HL-60 (cell line): ENCODE results near the gene ARHGAP23.

Experiments
- DNase-seq, 2 experiments: peaks; one replicate each; pipeline ENCODE4 v3.0.0-alpha.2; 2010 to 2020; ENCODE audit warnings: low read depth in 1 of 2, low spot score in 1 of 2
- H3K27ac ChIP-seq: fragments of 250-450 bp; sonication (Bioruptor Pico); replicated peaks from 2 replicates; pipeline ENCODE4 v1.5.1; 2020; ENCODE audit warnings: mild to moderate bottlenecking, moderate library complexity
- H3K27me3 ChIP-seq: fragments of 250-450 bp; sonication (Bioruptor Pico); 2 replicates; pipeline ENCODE4 v1.5.1; 2021; ENCODE audit warnings: mild to moderate bottlenecking, moderate library complexity; ENCODE audit not compliant: insufficient read depth, poor library complexity, severe bottlenecking
- H3K4me3 ChIP-seq: replicated peaks from 2 replicates; pipeline ENCODE4 v1.5.1; 2011; ENCODE audit warnings: mild to moderate bottlenecking, control low read depth, low read length; ENCODE audit not compliant: insufficient read depth
- GABPA ChIP-seq: IDR thresholded peaks from 2 replicates; pipeline ENCODE4 v1.6.1; 2012; ENCODE audit warnings: low read depth
- POLR2AphosphoS5 ChIP-seq: IDR thresholded peaks from 2 replicates; pipeline ENCODE4 v1.6.1; 2012; ENCODE audit warnings: low read depth
- SPI1 ChIP-seq: IDR thresholded peaks from 2 replicates; pipeline ENCODE4 v1.6.1; 2012; ENCODE audit warnings: low read depth, mild to moderate bottlenecking, borderline replicate concordance
- TF ChIP-seq, protein P1 (sequence below): IDR thresholded peaks from one replicate; pipeline ENCODE4 v1.5.1; 2011; ENCODE audit warnings: low read length, control low read depth, inconsistent platforms; ENCODE audit not compliant: insufficient read depth
- TF ChIP-seq, protein P2 (sequence below): IDR thresholded peaks from 2 replicates; pipeline ENCODE4 v1.6.1; 2012; ENCODE audit warnings: low read depth; ENCODE audit not compliant: insufficient replicate concordance

ARHGAP23 gene

DNA sequence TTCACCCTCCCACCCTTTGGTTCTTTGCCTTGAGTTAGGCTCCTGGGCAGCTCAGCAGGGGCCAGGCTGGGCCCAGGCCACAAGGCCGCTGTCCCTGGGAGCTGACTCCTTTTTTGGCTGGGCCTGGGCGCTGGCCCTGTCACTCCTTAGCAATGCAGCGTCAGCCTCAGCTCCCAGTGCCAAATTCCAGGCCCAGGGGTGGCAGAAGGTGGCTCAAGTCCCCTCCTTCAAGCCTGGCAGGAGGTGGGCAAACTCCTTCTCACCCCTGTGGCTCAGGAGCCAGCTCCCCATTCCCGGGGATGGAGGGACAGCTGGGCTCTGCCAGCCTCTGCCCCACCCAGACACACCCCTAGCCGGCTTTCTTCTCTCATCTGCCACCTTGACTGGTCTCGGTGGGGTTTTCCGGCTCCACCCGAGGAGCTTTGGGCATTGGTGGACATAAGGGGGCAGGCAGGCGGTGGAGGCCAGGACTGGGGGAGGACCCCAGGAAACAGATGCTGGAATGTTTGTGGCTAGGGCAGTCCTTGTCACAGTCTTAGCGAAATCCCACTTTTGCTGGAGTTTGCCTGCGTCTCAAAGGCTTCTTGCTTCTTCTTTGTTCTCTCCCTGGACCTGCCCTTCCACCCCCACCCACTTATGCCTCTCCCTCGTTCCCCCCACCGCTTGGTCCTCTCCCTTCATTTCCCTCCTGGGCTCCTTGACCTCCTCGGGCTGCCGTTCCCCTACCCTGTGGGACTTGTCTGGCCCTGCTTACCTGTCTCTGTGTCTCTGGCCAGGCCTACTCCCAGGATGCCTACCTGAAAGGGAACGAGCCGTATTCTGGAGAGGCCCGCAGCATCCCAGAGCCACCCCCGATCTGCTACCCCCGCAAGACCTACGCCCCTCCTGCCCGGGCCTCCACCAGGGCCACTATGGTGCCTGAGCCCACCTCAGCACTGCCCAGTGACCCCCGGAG is 37.4 kb downstream of the ARHGAP23 start:
- Histone ChIP-seq H3K4me3 (no peak overlapping the region), H3K27ac (no peak overlapping the region), H3K27me3 (no peaks in the 10 kb centered on the region)
- no peak for DNase-seq
- TF ChIP-seq POLR2AphosphoS5 (no peak), SPI1 (no peak), GABPA (no peak)
- TF ChIP-seq, protein P1, sequence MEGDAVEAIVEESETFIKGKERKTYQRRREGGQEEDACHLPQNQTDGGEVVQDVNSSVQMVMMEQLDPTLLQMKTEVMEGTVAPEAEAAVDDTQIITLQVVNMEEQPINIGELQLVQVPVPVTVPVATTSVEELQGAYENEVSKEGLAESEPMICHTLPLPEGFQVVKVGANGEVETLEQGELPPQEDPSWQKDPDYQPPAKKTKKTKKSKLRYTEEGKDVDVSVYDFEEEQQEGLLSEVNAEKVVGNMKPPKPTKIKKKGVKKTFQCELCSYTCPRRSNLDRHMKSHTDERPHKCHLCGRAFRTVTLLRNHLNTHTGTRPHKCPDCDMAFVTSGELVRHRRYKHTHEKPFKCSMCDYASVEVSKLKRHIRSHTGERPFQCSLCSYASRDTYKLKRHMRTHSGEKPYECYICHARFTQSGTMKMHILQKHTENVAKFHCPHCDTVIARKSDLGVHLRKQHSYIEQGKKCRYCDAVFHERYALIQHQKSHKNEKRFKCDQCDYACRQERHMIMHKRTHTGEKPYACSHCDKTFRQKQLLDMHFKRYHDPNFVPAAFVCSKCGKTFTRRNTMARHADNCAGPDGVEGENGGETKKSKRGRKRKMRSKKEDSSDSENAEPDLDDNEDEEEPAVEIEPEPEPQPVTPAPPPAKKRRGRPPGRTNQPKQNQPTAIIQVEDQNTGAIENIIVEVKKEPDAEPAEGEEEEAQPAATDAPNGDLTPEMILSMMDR: no peak
- TF ChIP-seq, protein P2, sequence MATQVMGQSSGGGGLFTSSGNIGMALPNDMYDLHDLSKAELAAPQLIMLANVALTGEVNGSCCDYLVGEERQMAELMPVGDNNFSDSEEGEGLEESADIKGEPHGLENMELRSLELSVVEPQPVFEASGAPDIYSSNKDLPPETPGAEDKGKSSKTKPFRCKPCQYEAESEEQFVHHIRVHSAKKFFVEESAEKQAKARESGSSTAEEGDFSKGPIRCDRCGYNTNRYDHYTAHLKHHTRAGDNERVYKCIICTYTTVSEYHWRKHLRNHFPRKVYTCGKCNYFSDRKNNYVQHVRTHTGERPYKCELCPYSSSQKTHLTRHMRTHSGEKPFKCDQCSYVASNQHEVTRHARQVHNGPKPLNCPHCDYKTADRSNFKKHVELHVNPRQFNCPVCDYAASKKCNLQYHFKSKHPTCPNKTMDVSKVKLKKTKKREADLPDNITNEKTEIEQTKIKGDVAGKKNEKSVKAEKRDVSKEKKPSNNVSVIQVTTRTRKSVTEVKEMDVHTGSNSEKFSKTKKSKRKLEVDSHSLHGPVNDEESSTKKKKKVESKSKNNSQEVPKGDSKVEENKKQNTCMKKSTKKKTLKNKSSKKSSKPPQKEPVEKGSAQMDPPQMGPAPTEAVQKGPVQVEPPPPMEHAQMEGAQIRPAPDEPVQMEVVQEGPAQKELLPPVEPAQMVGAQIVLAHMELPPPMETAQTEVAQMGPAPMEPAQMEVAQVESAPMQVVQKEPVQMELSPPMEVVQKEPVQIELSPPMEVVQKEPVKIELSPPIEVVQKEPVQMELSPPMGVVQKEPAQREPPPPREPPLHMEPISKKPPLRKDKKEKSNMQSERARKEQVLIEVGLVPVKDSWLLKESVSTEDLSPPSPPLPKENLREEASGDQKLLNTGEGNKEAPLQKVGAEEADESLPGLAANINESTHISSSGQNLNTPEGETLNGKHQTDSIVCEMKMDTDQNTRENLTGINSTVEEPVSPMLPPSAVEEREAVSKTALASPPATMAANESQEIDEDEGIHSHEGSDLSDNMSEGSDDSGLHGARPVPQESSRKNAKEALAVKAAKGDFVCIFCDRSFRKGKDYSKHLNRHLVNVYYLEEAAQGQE: no peak

DNA sequence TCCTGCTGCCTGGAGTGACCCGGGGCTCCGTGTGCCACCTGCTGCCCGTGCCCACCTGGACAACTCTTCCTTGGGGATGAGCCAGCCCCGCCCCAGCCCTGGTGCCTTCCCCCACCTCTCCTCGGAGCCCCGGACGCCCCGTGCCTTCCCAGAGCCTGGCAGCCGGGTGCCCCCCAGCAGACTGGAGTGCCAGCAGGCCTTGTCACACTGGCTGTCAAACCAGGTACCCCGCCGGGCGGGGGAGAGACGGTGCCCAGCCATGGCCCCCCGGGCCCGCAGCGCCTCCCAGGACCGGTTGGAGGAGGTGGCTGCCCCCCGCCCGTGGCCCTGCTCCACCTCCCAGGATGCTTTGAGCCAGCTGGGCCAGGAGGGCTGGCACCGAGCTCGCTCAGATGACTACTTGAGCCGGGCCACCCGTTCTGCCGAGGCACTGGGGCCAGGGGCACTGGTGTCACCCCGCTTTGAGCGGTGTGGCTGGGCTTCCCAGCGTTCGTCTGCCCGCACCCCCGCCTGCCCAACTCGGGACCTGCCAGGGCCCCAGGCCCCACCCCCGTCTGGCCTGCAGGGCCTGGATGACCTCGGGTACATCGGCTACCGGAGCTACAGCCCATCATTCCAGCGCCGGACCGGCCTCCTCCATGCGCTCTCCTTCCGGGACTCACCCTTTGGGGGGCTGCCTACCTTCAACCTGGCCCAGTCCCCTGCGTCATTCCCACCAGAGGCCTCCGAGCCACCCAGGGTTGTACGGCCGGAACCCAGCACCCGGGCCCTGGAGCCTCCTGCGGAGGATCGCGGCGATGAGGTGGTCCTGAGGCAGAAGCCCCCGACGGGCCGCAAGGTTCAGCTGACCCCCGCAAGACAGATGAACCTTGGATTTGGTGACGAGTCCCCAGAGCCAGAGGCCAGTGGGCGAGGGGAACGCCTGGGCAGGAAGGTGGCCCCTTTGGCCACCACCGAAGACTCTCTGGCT is 38.4 kb downstream of the ARHGAP23 start:
- no peak overlapping the region for H3K4me3 ChIP-seq
- no peaks in the 10 kb centered on the region for H3K27me3 ChIP-seq
- TF ChIP-seq GABPA (no peak), POLR2AphosphoS5 (no peak), SPI1 (no peak)
- TF ChIP-seq, protein P2: no peak
- TF ChIP-seq, protein P1: no peak
- no peak for DNase-seq
- H3K27ac ChIP-seq: no peak overlapping the region

DNA sequence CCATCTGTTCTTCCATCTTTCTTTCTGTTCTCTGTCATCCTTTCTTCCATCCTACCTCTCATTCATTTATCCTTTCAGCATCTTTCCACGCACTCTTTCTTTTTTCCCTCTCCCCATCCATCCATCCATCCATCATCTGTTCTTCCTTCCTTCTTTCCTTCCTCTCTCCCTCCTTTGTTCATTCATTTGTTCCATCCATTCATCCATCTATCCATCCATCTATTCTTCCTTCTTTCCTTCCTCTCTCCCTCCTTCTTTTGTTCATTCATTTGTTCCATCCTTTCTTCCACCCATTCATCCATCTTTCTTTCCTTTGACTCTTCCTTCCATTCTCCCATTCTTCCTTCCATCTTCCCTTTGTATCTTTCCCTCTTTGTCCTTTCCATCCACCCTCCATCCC is 39.2 kb downstream of the ARHGAP23 start:
- no peaks in the 10 kb centered on the region for H3K27me3 ChIP-seq
- H3K4me3 ChIP-seq: no peak overlapping the region
- H3K27ac ChIP-seq: no peak overlapping the region
- DNase-seq: no peak
- TF ChIP-seq SPI1 (no peak), GABPA (no peak), POLR2AphosphoS5 (no peak)
- TF ChIP-seq, protein P1: no peak
- TF ChIP-seq, protein P2: no peak
